NCI-H146 treated with DMSO at 0.1 percent for 48 hours (cell line): ENCODE data around the gene DYNLRB1.
"Not testable (repeated sequence)": the region's sequence is repeated elsewhere in the genome, so short reads cannot be mapped to it uniquely, and the experiment has no call there.

Source experiments
- DNase-seq: peaks from one replicate; lab custom pipeline; 2025; ENCODE audit not compliant: unreplicated experiment; lab: John Stamatoyannopoulos, UW

DYNLRB1 gene

DNA sequence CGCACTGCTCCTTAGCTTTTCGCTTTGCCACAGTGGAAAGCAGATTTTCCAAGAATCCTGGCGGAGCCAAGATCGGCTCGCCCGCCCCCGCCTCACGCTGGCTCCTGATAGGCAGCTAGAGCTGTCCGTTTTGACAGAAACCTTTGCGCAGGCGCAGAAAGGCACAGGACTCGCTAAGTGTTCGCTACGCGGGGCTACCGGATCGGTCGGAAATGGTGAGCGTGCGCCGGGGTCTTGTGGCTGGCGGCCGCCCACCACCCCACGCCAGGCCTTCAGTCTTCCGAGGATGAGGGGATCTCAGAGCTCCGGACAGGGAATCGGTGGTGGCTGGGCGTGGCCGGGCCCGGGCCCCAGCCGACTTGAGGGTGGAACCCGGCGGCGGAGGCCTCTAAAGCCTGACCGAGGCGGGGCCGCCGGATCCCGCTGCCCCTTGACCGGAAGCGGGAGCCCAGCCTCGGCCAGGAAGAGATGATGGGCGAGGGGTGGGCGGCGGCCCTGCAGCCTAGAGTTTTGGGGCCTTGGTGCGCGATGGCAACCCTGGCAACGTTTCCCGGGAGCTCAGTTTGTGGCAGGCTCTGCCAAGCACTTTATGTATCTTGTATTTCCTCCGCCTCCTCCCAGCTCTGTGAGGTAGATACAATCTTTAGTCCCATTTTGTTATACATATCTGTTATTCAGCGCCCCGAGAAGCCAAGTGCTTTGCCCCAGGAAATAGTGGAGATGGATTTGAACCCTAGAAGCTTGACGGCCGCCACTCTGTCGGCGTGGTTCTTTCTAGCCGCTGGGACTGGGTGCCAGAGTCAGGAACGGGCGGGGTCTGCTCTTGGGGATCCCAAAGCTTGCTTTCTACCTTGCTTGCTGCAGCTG is at the start of gene DYNLRB1:
TSS of gene DYNLRB1 (plus strand) at position 176 of the 867 bp plus-strand sequence. CDS start at position 213, 37 bp downstream.
- peak; percentile 92 for DNase-seq

DNA sequence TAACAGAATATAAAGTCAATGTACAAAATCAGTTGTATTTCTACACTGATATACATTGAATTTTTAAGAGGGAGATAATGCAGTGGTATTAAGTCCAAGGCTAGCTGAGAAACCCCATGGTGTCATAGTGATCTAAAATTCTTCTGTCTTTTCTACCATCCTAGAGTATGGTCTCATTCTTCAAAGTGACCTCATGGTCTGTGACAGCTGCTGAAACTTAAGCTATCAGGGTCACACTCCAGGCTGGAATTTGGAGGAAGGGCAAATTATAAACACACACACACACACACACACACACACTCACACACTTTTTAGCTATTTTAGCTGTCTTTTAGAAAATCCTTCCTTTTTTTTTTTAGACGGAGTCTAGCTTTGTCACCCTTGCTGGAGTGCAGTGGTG is 47.3 kb upstream of the DYNLRB1 start:
- DNase-seq: no peak

DNA sequence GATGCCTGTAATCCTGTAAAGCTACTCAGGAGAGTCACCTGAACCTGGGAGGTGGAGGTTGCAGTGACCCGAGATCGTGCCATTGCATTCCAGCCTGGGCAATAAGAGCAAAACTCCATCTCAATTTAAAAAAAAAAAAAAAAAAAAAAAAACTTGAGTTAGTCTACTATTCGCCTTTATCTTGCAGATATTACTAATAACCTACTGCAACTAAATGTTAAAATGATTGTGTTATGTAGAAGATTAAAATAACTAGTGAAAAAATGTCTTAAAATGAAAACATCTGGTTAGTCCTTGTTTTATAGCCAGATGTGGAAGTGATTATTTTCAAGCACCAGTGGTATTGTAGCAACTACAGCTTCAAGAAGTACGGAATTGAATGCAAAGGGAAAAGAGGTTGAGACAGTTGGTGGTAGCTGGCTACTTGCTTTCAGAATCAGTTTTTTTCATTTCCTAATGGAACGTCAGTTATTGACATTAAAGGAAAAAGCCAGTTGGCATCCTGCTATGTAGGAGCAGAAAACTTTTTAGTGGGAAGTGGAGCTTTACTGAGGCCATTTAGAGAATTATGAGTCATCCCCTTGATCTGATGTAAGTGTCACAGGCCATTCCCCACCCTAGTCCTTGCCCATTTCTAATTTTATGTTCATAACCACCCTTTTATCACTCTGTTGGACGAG is 43.8 kb upstream of the DYNLRB1 start:
- DNase-seq: no peak

DNA sequence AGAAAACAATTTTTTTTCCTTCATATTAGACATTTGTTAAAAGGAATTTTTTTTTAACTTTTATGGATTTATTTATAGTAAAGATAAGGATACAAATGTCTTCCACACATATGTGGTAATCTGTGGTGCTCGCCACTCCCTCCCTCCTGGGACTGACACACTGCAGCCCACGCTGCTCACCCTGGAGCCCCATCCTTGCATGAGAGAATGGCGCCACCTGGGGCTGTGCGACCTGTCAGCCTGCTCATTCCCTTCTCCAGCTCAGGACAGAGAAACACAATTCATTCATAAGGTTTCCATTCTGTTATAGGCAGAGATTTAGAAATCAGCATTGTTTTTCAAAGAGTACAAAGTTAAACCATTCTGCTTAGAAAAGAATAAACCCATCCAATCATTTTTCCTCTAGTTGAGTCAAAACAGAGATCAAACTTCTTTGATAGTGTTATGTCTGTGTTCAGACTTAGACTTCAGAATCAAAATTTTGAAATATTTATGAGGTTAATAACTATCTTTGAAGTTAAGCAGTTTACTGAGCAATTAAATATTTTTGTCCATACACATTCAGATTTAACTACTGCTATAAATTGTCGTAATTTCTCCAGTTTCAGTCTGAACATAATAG is 42.8 kb upstream of the DYNLRB1 start:
- DNase-seq: no peak

DNA sequence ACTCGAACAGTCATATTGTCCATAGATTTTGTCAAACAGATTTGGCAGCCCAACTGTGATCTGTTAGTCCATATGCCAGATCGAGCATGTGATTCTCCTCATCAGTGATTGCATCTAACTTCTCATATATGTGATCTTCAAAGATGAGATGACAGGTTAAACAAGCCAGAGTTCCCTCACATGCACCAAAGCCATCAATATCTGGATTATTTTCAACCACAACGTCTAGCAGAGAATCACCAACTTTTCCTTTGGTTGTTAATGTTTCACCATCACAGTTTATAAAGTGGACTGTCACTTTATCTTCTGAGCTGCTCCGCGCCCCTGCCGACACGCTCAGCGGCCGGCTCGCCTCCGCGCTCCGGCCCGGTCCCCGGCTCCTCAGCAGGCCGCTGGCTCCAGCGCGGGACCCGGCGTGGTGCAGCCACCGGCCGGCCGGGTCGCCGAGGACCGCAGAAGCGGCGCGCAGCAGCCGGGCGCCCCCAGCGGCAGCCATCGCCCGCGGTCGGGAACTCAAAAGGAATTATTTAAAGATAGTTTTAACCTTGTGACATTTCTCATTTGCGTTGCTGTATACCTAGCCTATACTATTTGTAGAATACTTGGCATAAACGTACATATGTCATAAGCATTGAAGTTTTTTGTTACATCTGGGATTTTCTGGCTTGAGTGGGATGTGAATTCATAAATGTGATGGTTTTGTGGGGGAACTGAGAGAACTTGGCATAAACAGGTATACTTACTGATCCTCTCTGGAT is 40.1 kb upstream of the DYNLRB1 start:
- DNase-seq: no peak

DNA sequence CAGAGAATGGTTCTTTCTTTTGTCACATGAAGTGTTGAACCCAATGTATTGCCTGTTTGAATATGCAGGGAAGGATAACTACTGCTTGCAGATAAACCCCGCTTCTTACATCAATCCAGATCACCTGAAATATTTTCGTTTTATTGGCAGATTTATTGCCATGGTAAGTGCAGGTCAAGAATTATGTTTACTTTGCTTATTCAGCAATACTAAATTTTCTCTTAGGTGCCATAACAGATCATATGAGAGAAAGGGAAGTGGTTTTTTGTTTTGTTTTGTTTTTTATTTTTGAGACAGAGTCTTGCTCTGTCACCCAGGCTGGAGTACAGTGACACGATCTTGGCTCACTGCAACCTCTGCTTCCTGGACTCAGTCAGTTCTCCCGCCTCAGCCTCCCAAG is 36.6 kb upstream of the DYNLRB1 start:
- no peak for DNase-seq

DNA sequence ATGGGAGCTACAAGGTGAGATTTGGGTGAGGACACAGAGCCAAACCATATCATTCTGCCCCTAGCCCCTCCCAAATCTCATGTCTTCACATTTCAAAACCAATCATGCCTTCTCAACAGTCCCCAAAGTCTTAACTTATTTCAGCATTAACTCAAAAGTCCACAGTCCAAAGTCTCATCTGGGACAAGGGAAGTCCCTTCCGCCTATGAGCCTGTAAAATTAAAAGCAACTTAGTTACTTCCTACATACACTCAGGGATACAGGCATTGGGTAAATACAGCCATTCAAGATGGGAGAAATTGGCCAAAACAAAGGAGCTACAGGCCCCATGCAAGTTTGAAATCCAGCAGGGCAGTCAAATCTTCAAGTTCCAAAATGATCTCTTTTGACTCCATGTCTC is 34.1 kb upstream of the DYNLRB1 start:
- DNase-seq: not testable (repeated sequence)

DNA sequence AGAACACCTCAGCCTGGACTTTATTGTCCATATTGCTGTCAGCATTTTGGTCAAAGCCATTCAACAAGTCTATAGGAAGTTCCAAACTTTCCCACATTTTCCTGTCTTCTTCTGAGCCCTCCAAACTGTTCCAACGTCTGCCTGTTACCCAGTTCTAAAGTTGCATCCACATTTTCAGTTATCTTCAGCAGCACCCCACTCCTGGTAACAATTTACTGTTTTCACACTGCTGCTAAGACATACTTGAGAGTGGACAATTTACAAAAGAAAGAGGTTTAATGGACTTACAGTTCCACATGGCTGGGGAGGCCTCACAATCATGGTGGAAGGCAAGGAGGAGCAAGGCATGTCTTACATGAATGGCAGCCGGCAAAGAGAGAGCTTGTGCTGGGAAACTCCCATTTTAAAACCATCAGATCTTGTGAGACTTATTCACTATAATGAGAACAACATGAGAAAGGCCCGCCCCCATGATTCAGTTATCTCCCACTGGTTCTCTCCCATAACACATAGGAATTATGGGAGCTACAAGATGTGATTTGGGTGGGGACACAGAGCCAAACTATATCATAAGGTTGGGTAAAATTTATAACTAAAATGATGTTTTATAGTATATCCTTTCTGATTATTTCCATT is 32.5 kb upstream of the DYNLRB1 start:
- DNase-seq: not testable (repeated sequence)

DNA sequence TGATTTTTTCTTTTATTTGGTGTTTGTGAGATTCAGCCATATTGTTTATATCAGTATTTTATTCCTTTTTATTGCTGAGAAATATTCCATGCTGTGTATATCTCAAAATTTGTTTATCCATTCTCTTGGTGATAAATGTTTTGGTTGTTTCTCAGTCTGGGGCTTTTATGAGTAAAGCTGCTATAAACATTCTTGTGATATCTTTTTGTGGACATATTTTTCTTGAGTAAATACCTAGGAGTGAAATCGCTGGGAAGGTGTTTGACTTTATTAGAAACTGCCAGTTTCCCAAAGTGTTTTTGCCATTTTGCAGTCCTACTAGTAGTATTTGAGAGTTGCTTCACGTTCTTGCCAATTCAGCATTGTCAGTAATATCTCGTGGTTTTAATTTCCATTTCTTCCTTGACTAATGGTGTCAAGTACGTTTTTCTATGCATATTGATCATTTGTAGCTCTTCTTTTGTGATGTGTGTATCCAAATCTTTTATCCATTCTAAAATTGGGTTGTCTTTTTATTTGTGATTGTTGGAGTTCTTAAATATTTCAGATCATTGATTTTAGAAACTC is 31.1 kb upstream of the DYNLRB1 start:
- DNase-seq: no peak

DNA sequence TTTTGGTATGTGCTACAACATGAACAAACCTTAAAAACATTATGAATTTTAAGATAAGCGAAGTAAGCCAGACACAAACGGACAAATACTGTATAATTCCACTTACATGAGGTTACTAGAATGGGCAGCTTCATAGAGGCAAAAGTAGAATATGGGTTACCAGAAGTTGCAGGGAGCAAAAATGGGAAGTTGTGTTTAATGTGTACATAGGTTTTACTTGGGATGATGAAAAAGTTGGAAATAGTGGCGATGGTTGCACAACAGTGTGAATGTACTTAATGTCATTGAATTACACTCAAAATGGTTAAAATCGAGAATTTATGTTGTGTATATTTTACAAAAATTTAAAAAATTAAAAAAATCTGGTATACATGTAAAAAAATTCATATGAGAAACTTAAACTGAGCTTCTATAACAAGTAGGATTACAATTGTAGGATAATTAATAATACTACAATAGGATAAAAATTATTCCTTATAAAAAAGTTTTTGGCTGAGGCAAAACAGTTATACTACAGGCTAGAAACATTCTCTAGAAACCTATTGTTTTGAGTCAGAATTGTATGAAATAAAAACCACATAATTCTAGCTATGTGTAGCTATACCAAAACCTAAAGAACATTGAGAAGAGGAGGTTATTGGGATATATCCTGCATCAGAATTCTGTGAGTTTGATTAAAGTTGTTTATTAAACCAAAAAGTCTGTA is 24.8 kb upstream of the DYNLRB1 start:
- DNase-seq: no peak

DNA sequence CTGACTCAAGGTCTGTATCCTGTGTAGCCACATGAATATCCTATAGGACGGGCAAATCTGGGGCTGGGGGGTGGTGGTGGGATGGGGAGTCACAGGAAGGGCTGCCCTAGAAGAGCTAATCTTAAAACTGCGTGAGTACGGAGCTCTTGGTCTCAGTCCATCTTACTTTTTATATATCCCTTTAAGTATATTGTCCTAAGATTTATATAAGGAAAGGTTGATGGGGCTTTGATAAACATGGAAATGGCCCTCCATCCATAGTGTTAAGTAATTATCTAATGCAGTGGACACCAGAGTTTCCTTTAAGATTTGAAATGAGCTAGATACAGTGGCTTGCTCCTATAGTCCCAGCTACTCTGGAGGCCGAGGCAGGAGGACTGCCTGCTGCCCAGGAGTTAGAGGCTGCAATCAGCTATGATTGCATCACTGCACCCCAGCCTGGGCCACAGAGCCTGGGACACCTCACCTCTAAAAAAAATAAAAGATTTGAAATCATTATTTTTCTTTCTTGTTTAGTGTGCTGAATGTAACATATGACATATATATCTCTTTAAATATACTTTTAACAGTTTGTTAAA is 24.2 kb upstream of the DYNLRB1 start:
- no peak for DNase-seq

DNA sequence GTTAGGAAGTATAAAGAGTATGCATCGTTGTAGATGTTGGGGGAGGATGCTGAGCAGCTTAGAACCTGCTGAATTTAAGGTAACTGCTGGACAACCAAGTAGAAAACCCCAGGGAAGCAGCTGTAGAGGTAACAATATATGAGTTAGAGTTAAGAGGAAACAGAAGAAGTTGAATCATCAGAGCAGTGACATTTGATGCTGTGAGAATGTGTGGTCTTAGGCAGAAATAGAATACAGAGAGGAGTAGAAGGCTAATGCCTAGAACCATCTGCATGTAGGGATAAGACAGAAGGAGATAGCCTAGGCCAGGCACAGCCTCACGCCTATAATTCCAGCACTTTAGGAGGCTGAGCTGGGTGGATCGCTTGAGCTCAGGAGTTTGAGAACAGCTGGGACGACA is 22.6 kb upstream of the DYNLRB1 start:
- DNase-seq: no peak

DNA sequence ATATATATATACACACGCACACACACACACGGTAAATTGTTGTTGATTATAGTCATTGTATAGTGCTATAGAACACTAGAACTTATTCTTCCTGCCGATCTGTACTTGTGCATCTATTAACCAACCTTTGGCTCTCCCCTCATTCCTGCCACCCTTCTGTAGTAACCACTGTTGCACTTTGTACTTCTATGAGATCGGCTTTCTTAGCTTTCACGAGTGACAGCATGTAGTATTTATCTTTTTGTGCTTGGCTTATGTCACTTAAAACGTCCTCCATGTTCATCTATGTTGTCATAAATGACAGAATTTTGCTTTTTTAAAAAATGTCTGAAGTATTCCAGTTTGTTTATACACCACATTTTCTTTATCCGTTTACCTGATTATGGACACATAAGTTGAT is 20.9 kb upstream of the DYNLRB1 start:
- DNase-seq: no peak

DNA sequence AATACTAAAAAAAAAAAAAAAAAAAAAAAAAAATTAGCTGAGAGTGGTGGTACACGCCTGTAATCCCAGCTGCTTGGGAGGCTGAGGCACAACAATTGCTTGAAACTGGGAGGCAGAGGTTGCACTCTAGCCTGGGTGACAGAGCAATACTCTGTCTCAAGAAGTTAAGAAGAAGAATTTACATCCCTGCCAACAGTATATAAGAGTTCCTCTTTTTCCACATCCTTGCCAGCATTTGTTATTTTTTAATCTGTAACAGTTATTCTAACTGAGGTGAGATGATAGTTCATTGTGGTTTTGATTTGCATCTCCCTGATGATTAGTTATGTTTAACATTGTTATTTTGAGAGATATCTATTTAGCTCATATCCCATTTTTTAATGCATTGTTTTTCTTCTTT is 20.3 kb upstream of the DYNLRB1 start:
- no peak for DNase-seq

DNA sequence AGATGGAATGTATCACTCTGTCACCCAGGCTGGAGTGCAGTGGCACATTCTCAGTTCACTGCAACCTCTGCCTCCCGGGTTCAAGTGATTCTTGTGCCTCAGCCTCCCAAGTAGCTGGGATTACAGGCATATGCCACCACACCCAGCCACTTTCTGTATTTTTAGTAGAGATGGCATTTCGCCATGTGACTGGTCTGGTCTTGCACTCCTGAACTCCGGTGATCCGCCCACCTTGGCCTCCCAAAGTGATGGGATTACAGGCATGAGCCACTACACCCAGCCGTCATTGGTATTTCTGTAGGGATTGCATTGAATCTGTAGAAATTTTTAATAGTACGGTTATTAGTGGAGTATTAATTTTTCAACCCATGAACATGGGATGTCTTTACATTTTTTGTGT is 18.6 kb upstream of the DYNLRB1 start:
- DNase-seq: not testable (repeated sequence)

DNA sequence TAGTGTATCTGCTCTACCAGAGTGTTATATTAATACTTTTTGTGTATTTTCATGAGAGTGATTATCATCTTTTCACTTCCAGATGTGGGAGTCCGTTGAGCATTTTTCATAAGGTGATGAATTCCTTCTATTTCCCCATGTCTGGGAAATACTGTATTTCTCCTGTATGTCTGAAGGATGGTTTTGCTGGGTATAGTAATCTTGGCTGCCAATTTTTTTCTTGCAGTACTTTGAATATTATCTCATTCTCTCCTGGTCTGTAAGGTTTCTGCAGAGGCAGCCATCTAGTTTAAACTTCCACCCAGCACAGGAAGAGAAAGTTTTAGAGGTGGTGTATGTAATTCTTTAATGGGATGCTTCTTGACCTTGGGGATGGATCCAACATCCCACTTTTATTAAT is 15.4 kb upstream of the DYNLRB1 start:
- no peak for DNase-seq

DNA sequence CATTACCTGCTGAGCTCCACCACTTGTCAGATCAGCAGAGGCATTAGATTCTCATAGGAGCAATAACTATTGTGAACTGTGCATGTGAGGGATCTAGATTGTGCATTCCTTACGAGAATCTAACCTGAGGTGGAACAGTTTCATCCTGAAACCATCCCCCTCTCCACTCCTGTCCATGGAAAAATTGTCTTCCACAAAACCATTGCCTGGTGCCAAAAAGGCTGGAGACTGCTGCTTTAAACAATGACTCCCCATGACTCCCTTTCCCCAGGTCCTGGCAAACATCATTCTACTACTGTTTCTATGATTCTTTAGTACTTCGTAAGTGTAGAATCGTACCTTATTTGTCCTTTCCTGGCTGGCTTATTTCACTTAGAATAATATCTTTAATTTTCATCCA is 9.7 kb upstream of the DYNLRB1 start:
- DNase-seq: no peak

DNA sequence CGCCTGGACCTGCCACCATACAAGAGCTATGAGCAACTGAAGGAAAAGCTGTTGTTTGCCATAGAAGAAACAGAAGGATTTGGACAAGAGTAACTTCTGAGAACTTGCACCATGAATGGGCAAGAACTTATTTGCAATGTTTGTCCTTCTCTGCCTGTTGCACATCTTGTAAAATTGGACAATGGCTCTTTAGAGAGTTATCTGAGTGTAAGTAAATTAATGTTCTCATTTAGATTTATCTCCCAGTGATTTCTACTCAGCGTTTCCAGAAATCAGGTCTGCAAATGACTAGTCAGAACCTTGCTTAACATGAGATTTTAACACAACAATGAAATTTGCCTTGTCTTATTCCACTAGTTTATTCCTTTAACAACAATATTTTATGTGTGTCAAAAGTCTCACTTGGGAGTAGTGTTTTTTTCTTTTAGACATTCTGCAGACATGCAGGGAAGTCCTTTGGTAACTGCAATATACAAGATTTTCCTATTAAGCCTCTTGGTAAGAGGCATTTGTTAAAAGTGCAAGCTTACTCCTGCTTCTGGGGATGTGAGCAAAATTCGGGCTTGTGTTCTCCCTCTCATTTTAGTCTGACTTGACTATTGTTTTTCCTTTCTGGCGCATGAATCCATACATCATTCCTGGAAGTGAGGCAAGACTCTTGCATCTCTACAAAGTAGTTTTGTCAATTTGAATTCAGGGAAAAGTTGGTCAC is 8.4 kb upstream of the DYNLRB1 start:
- no peak for DNase-seq

DNA sequence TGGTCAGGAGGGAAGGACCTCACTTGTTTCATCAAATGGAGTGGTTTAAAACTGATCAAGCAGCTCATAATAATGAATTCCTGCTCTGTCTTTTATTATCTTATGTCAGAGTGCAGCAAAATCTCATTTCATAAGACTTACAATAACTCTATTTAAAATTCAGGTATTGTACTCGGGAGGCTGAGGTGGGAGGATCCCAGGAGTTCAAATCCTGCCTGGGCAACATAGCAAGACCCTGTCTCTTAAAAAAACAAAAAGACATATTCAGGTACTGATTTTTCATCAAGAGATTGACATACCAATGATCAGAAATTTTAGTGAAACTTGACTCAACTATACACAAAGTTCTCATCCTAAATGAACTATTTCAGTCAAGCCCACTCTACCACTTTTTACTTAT is 5.6 kb upstream of the DYNLRB1 start:
- DNase-seq: no peak
